ENCODE data around the gene CSHL1. TPM values are rescaled to one million over a fixed set of nuclear protein-coding genes. Genes with fewer than 3 reads are reported as not detected.

The CSHL1 gene
- total RNA-seq, 1 donor from 2014 or later: not detected

DNA sequence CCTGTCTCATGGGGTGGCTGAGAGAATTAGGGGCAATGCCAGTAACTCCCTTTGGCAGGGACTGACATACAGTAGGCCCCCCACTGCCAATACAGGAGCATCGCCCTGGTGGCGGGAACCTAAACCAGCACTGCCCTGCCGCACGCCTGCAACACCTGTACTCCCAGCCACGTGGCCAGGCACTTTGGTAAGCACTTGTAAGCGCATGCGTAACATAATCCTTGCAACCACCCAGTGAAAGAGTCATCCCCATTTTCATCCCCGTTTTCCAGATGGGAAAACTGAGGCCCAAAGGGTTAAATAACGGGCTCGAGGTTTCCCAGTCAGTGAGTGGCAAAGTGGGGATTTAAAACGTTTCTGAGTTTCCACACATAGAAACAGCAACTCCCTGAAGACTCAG lies 44.2 kb upstream of the CSHL1 start:
- Mint-ChIP-seq H3K9me3 (ENCODE audit: low read depth) (no peaks in the 10 kb centered on the region), H3K4me1 (ENCODE audit: low read depth) (no peaks in the 10 kb centered on the region), H3K4me3 (ENCODE audit: unreplicated experiment) (no peak overlapping the region), H3K27ac (ENCODE audit: unreplicated experiment) (no peak overlapping the region), H3K36me3 (ENCODE audit: low read depth) (no peaks in the 10 kb centered on the region), H3K27me3 (ENCODE audit: low read depth) (peaks cover 5% of the 10 kb centered on the region)
- no peak for DNase-seq (ENCODE audit: low spot score)
- TF ChIP-seq, protein P1, sequence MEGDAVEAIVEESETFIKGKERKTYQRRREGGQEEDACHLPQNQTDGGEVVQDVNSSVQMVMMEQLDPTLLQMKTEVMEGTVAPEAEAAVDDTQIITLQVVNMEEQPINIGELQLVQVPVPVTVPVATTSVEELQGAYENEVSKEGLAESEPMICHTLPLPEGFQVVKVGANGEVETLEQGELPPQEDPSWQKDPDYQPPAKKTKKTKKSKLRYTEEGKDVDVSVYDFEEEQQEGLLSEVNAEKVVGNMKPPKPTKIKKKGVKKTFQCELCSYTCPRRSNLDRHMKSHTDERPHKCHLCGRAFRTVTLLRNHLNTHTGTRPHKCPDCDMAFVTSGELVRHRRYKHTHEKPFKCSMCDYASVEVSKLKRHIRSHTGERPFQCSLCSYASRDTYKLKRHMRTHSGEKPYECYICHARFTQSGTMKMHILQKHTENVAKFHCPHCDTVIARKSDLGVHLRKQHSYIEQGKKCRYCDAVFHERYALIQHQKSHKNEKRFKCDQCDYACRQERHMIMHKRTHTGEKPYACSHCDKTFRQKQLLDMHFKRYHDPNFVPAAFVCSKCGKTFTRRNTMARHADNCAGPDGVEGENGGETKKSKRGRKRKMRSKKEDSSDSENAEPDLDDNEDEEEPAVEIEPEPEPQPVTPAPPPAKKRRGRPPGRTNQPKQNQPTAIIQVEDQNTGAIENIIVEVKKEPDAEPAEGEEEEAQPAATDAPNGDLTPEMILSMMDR (IDR thresholded peaks at IDR 0.05): no peak

- Mint-ChIP-seq H3K4me1 (ENCODE audit: low read depth) (no peaks in the 10 kb centered on the region), H3K27ac (ENCODE audit: unreplicated experiment) (no peak overlapping the region), H3K4me3 (ENCODE audit: unreplicated experiment) (no peak overlapping the region), H3K27me3 (ENCODE audit: low read depth) (peaks cover 3% of the 10 kb centered on the region), H3K36me3 (ENCODE audit: low read depth) (no peaks in the 10 kb centered on the region), H3K9me3 (ENCODE audit: low read depth) (no peaks in the 10 kb centered on the region)
- TF ChIP-seq, protein P1 (IDR thresholded peaks at IDR 0.05): no peak
- DNase-seq (ENCODE audit: low spot score): no peak
Observed at GRCh38 chr17:63954402-63955063, 43.5 kb upstream of the CSHL1 start.

- TF ChIP-seq, protein P1 (IDR thresholded peaks at IDR 0.05): peak; percentile 52
- H3K27me3 Mint-ChIP-seq (ENCODE audit: low read depth): peaks cover 5% of the 10 kb centered on the region
- no peaks in the 10 kb centered on the region for H3K4me1 Mint-ChIP-seq (ENCODE audit: low read depth)
- no peaks in the 10 kb centered on the region for H3K36me3 Mint-ChIP-seq (ENCODE audit: low read depth)
- no peak overlapping the region for H3K27ac Mint-ChIP-seq (ENCODE audit: unreplicated experiment)
- DNase-seq (ENCODE audit: low spot score): no peak
- H3K9me3 Mint-ChIP-seq (ENCODE audit: low read depth): no peaks in the 10 kb centered on the region
- no peak overlapping the region for H3K4me3 Mint-ChIP-seq (ENCODE audit: unreplicated experiment)
Observed at GRCh38 chr17:63950940-63951907, 40.2 kb upstream of the CSHL1 start.

DNA sequence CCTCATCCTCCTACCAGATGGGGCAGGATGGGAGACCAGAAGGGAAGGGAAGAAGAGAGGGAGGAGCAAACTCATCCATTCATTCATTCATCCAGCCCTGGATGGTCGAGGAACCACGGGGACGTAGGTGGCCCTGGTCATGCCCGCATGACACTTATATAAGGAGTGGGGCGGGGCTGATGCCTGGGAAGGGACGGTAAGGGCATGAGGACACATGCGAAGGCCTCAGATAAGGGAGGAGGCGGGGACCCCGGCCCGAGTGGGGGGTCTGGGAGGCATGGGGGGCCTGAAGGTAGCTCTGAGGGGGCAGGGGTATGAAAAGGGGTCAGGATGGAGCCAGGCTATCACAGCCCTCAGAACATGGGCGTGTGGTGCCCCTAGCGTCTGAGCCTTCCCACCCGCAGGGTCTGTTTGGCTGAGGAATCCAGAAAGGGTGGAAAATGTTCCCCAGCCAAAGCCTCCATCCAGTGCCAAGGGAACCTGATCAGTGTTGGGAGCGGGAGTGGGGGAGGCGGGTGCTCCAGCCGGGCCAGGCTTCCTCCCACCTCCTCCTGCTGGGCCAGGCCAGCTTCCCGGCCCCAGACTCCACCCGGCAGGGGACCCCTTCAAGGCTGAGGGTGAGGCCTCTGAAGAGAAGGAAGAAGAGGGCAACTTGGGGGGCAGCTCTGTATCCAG lies 38.7 kb upstream of the CSHL1 start:
- no peaks in the 10 kb centered on the region for H3K9me3 Mint-ChIP-seq (ENCODE audit: low read depth)
- H3K4me3 Mint-ChIP-seq (ENCODE audit: unreplicated experiment): no peak overlapping the region
- peaks cover 5% of the 10 kb centered on the region for H3K27me3 Mint-ChIP-seq (ENCODE audit: low read depth)
- H3K36me3 Mint-ChIP-seq (ENCODE audit: low read depth): no peaks in the 10 kb centered on the region
- TF ChIP-seq, protein P1 (IDR thresholded peaks at IDR 0.05): no peak
- no peak overlapping the region for H3K27ac Mint-ChIP-seq (ENCODE audit: unreplicated experiment)
- no peaks in the 10 kb centered on the region for H3K4me1 Mint-ChIP-seq (ENCODE audit: low read depth)
- no peak for DNase-seq (ENCODE audit: low spot score)

GRCh38 chr17:63948521-63948920 lies 37.5 kb upstream of the CSHL1 start:
- H3K27me3 Mint-ChIP-seq (ENCODE audit: low read depth): peaks cover 5% of the 10 kb centered on the region
- no peaks in the 10 kb centered on the region for H3K4me1 Mint-ChIP-seq (ENCODE audit: low read depth)
- H3K36me3 Mint-ChIP-seq (ENCODE audit: low read depth): no peaks in the 10 kb centered on the region
- DNase-seq (ENCODE audit: low spot score): no peak
- TF ChIP-seq, protein P1 (IDR thresholded peaks at IDR 0.05): no peak
- no peaks in the 10 kb centered on the region for H3K9me3 Mint-ChIP-seq (ENCODE audit: low read depth)
- H3K4me3 Mint-ChIP-seq (ENCODE audit: unreplicated experiment): no peak overlapping the region
- no peak overlapping the region for H3K27ac Mint-ChIP-seq (ENCODE audit: unreplicated experiment)
